Left cardiac atrium (tissue), 4 donors: ENCODE data around the gene NAIP. TPM values are rescaled to one million over a fixed set of nuclear protein-coding genes. Genes with fewer than 3 reads are reported as not detected.
A peak's percentile ranks its signal among the peaks of the same experiment; 100 is the strongest.
"Not testable (repeated sequence)": the region's sequence is repeated elsewhere in the genome, so short reads cannot be mapped to it uniquely, and the experiment has no call there.

Source experiments
- ATAC-seq, 2 donors: fragments of 200-7000 bp; cut with Tn5 transposase; one replicate each; pipeline ENCODE4 v1.9.1; 2020; ENCODE audit warnings: mild to moderate bottlenecking in 2 of 2, moderate library complexity in 2 of 2
- DNase-seq: peaks from one replicate; pipeline ENCODE4 v3.0.0-alpha.2; 2020
- intact Hi-C, 2 donors: fragments of 100-400 bp; cut with DNase I; formaldehyde crosslinking; loops; one replicate each; pipeline versions ENCODE4 v1.14.1 to v1.15.1; 2022 to 2023
- total RNA-seq, 2 donors: library from RNA; stranded (reverse); fragmentation: NEBNext Ultra II Directional; extraction: Animal tissue kit (Norgen Biotek cat#: 25700); gene quantifications; one replicate each; pipeline ENCODE4 v1.2.1, GENCODE V29; 2021
- donor health status: DM: no; HTN: yes; CAD: no.
- donor health status: DM: no; HTN: yes; CAD: no; lungs with severe emphysema.
- donor health status: DM: yes; HTN: yes; CAD: no.
- donor health status: Dilated cardiomyopathy.

Gene NAIP
- total RNA-seq, 2 donors from 2014 or later = 13.7 TPM

DNA sequence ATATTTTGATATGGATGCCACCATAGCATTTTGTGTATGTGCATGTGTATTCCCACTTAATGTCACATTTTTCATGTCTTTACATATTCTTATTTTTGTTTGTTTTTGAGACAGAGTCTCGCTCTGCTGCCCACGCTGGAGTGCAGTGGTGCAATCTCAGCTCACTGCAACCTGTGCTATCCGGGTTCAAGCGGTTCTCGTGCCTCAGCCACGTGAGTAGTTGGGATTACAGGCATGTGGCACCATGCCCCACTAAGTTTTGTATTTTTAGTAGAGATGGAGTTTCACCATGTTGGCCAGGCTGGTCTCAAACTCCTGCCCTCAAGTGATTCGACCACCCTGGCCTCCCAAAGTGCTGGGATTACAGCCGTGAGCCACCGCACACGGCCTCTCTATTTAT lies 72.1 kb downstream of the NAIP start:
- DNase-seq, intact Hi-C loops, ATAC-seq: not testable (repeated sequence)

DNA sequence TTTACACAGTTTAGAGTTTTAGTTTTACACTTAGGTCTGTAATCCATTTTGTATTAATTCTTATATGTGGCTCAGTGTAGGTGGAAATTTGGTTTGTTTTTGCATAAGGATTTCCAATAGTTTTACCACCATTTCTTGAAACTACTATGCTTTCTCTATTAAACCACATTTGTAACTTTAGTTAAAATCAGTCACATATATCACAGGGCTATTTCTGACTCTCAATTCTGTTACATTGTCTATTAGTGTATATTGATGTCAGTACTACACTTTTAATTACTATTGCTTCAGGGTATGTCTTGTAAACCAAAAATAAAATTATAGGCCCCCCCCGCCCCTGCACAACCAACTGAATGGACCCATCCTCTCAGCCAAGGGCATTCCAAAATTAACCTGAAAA lies 92.6 kb downstream of the NAIP start:
- ATAC-seq, DNase-seq, intact Hi-C loops: not testable (repeated sequence)

DNA sequence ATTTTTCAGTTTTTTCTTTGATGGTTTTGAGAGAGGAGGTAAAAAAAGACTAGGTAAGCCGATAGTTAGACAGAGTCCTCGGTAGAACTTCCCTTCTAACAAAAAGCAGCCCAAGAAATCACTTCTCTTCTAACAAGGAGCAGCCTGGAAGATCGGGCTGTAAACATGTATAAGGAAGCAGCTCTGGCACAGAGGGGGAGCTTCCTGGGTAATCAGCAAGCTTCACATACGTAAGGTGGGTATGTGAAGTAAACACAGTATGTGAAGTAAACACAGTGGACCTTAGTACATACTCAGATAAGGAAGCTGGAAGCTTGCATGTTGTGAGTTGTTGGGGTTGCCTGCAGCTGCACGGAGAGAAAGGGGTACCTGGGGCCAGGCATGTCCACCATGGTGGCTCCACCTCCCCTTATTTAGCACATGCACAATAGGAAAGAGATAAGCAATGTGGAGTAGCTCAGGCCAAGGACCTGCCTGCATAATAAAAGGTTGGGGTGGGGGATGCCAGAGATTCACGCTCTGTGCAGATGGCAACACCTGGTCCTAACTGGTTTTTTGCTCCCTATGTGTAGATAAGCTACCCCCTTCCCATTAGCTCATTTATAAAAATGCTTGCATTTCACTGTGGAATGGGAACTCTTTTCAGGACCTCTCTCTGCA lies 93.3 kb downstream of the NAIP start:
- ATAC-seq, intact Hi-C loops: not testable (repeated sequence)

GRCh38 chr5:70925211-70925562 lies 100.0 kb downstream of the NAIP start:
- intact Hi-C loops, DNase-seq: not testable (repeated sequence)
- ATAC-seq = peak; percentile 52 to 56

More for the DNA sequence above, 93.3 kb downstream of the NAIP start:
- not testable (repeated sequence) for DNase-seq

Other genes with a start within 250 kb of the NAIP start
- 1 to 10 TPM; 3.6 to 4.1 TPM for gene SERF1A, start 124.7 kb downstream of the NAIP start, total RNA-seq
- 10 to 100 TPM; 17.3 to 20.0 TPM for gene SMN1, start 100.3 kb downstream of the NAIP start, total RNA-seq
- 10 to 100 TPM; 11.0 to 14.5 TPM for gene GTF2H2, start 42.3 kb upstream of the NAIP start, total RNA-seq